HG03159 (cell line): Measurements from ENCODE around the gene CLDN3.
A peak's percentile ranks its signal among the peaks of the same experiment; 100 is the strongest.
"Not testable (repeated sequence)": the region's sequence is repeated elsewhere in the genome, so short reads cannot be mapped to it uniquely, and the experiment has no call there.

ENCODE experiments used
- ATAC-seq: cut with Tn5 transposase; IDR thresholded peaks from one replicate; pipeline ENCODE4 v1.9.1; 2021; ENCODE audit warnings: mild to moderate bottlenecking, moderate library complexity; ENCODE audit not compliant: unreplicated experiment

CLDN3 gene

GRCh38 chr7:73738220-73738611, 31.9 kb downstream of the CLDN3 start:
- ATAC-seq, result peak; percentile 15

GRCh38 chr7:73737491-73738219, 32.4 kb downstream of the CLDN3 start:
- no peak for ATAC-seq

- ATAC-seq, result no peak
Measured at GRCh38 chr7:73736885-73737284, 33.2 kb downstream of the CLDN3 start.

GRCh38 chr7:73735528-73735905, 34.6 kb downstream of the CLDN3 start:
- ATAC-seq, result no peak

- ATAC-seq, result no peak
Measured at GRCh38 chr7:73734619-73735527, 35.2 kb downstream of the CLDN3 start.

GRCh38 chr7:73732397-73732796, 37.7 kb downstream of the CLDN3 start:
- ATAC-seq, result no peak

GRCh38 chr7:73730485-73730884, 39.6 kb downstream of the CLDN3 start:
- no peak for ATAC-seq

- ATAC-seq, result no peak
Measured at GRCh38 chr7:73728551-73728950, 41.5 kb downstream of the CLDN3 start.

- ATAC-seq, result no peak
Measured at GRCh38 chr7:73727952-73728351, 42.1 kb downstream of the CLDN3 start.

- ATAC-seq, result no peak
Measured at GRCh38 chr7:73726083-73726466, 44.0 kb downstream of the CLDN3 start.

GRCh38 chr7:73723813-73724212, 46.3 kb downstream of the CLDN3 start:
- no peak for ATAC-seq

GRCh38 chr7:73722785-73723184, 47.3 kb downstream of the CLDN3 start:
- ATAC-seq, result no peak

- not testable (repeated sequence) for ATAC-seq
Measured at GRCh38 chr7:73722182-73722581, 47.9 kb downstream of the CLDN3 start.

GRCh38 chr7:73721377-73721817, 48.7 kb downstream of the CLDN3 start:
- no peak for ATAC-seq

GRCh38 chr7:73720443-73720842, 49.6 kb downstream of the CLDN3 start:
- not testable (repeated sequence) for ATAC-seq

- ATAC-seq, result no peak
Measured at GRCh38 chr7:73719806-73720169, 50.3 kb downstream of the CLDN3 start.
